Liver (tissue), 9 donors: ENCODE data around the gene IKZF3. TPM values are rescaled to one million over a fixed set of nuclear protein-coding genes. Genes with fewer than 3 reads are reported as not detected.
"Not testable (repeated sequence)": the region's sequence is repeated elsewhere in the genome, so short reads cannot be mapped to it uniquely, and the experiment has no call there.

ENCODE experiments used
- DNase-seq: peaks from one replicate; pipeline ENCODE4 v3.0.0-alpha.2; 2017; ENCODE audit warnings: low spot score
- H3K27ac ChIP-seq, 2 donors: one replicate each; pipeline ENCODE4 v1.7.0; 2013; ENCODE audit warnings: inconsistent platforms in 2 of 2, low read length in 2 of 2, control low read depth in 1 of 2, low read depth in 1 of 2, mild to moderate bottlenecking in 1 of 2
- H3K27me3 ChIP-seq, 4 donors: one replicate each; pipeline versions ENCODE4 v1.6.1 to v1.7.0; 2013; ENCODE audit warnings: low read length in 3 of 4, inconsistent platforms in 1 of 4, mild to moderate bottlenecking in 1 of 4, moderate library complexity in 1 of 4; ENCODE audit not compliant: control insufficient read depth in 4 of 4, insufficient read depth in 4 of 4
- H3K36me3 ChIP-seq, 4 donors: one replicate each; pipeline versions ENCODE4 v1.6.1 to v1.7.0; 2013; ENCODE audit warnings: low read length in 3 of 4, mild to moderate bottlenecking in 3 of 4, low read depth in 1 of 4, moderate library complexity in 1 of 4; ENCODE audit not compliant: control insufficient read depth in 4 of 4, insufficient read depth in 3 of 4
- H3K4me1 ChIP-seq, 4 donors: one replicate each; pipeline versions ENCODE4 v1.6.1 to v1.7.0; 2013; ENCODE audit warnings: low read length in 3 of 4, mild to moderate bottlenecking in 3 of 4, moderate library complexity in 1 of 4; ENCODE audit not compliant: control insufficient read depth in 4 of 4, insufficient read depth in 4 of 4
- H3K4me3 ChIP-seq, 3 donors: one replicate each; pipeline versions ENCODE4 v1.6.1 to v1.7.0; 2013; ENCODE audit warnings: low read length in 3 of 3, control low read depth in 1 of 3, low read depth in 1 of 3, mild to moderate bottlenecking in 1 of 3
- H3K9ac ChIP-seq, 2 donors: one replicate each; pipeline ENCODE4 v1.7.0; 2013; ENCODE audit warnings: low read length in 2 of 2, mild to moderate bottlenecking in 2 of 2, moderate library complexity in 2 of 2, control low read depth in 1 of 2, low read depth in 1 of 2
- H3K9me3 ChIP-seq, 4 donors: one replicate each; pipeline versions ENCODE4 v1.6.1 to v1.7.0; 2013; ENCODE audit warnings: low read length in 3 of 4; ENCODE audit not compliant: control insufficient read depth in 4 of 4
- ATF3 ChIP-seq: IDR thresholded peaks from 2 replicates; pipeline ENCODE4 v1.6.1; 2016; ENCODE audit warnings: antibody characterized with exemption
- CTCF ChIP-seq: fragments of 150-350 bp; IDR thresholded peaks from 2 replicates; pipeline ENCODE4 v1.5.1; 2017; ENCODE audit warnings: improper control_type of control experiment, low read depth, low read length; ENCODE audit not compliant: missing input control
- EGR1 ChIP-seq, 2 donors: IDR thresholded peaks; 2 replicates each; pipeline ENCODE4 v1.6.1; 2016 to 2018; ENCODE audit warnings: antibody characterized with exemption in 2 of 2, low read depth in 2 of 2
- FOXA2 ChIP-seq: IDR thresholded peaks from 2 replicates; pipeline ENCODE4 v1.6.1; 2016; ENCODE audit warnings: antibody characterized with exemption
- HNF4A ChIP-seq, 2 donors: conservative IDR thresholded peaks; 2 replicates each; pipeline ENCODE4 v1.6.1; 2016; ENCODE audit warnings: antibody characterized with exemption in 2 of 2, mild to moderate bottlenecking in 2 of 2
- RXRA ChIP-seq, 2 donors: IDR thresholded peaks; 2 replicates each; pipeline ENCODE4 v1.6.1; 2017 to 2018; ENCODE audit warnings: antibody characterized with exemption in 2 of 2, mild to moderate bottlenecking in 1 of 2
- TAF1 ChIP-seq: conservative IDR thresholded peaks from 2 replicates; pipeline ENCODE4 v1.6.1; 2016; ENCODE audit warnings: antibody characterized with exemption, mild to moderate bottlenecking
- WGBS: extraction: QIAGEN DNeasy Blood & Tissue Kit; methylation state at CpG from one replicate; pipeline ENCODE4 v1.1.7; 2013; 5-methylcytosine and 5-hydroxymethylcytosine counted together
- polyA plus RNA-seq, 2 donors: library from polyadenylated mRNA; stranded (reverse) in 1 of 2; unstranded in 1 of 2; fragments of 200-250 nt in 1 of 2; fragments of >200 nt in 1 of 2; fragmentation: Nextera tagmentation in 1 of 2; extraction: Ambion mirVana in 1 of 2; gene quantifications; one replicate each; pipeline versions ENCODE4 v1.2.1 to v1.2.3, GENCODE V29; 2013 to 2015
- total RNA-seq, 2 donors: library from RNA; depleted of rRNA; stranded (reverse); fragments of >200 nt; gene quantifications; one replicate each; pipeline ENCODE4 v1.2.3, GENCODE V29; 2014
- TF ChIP-seq, protein P1 (sequence below): IDR thresholded peaks from 2 replicates; pipeline ENCODE4 v1.6.1; 2016; ENCODE audit warnings: antibody characterized with exemption
- donor health status: healthy.
- donor health status: healthy.
- donor health status: healthy.
- donor health status: healthy.
- donor health status: healthy.

The IKZF3 gene
- total and polyA plus RNA-seq, 4 donors = 0.32 to 2.3 (median 0.83) TPM

- TF ChIP-seq, protein P1, sequence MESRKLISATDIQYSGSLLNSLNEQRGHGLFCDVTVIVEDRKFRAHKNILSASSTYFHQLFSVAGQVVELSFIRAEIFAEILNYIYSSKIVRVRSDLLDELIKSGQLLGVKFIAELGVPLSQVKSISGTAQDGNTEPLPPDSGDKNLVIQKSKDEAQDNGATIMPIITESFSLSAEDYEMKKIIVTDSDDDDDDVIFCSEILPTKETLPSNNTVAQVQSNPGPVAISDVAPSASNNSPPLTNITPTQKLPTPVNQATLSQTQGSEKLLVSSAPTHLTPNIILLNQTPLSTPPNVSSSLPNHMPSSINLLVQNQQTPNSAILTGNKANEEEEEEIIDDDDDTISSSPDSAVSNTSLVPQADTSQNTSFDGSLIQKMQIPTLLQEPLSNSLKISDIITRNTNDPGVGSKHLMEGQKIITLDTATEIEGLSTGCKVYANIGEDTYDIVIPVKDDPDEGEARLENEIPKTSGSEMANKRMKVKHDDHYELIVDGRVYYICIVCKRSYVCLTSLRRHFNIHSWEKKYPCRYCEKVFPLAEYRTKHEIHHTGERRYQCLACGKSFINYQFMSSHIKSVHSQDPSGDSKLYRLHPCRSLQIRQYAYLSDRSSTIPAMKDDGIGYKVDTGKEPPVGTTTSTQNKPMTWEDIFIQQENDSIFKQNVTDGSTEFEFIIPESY = no peak
- TF ChIP-seq ATF3 (no peak), TAF1 (no peak), FOXA2 (no peak)
Measured at GRCh38 chr17:39894681-39895376, 30.7 kb upstream of the IKZF3 start (continued).

DNA sequence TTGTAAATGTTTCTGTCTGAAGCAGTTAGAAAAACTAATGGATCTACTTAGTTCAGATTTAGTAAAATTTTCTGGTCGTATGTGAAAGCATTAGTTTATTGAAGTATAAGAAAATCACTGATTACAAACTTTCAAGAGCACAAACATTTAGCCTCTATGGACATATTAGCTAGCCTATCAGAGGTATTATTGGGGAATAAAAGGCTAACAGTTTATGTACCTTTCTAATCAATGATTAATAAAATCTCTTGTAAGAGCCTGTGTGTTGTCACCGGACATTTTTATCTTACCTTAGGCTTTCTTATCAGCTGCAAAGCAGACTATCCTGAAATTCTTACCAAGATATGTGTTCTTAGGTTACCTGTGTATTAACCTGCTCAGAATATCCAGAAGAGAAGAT lies 25.1 kb upstream of the IKZF3 start:
- H3K9ac ChIP-seq = no peak overlapping the region
- TF ChIP-seq RXRA (IDR thresholded peaks at IDR 0.05) (no peak), HNF4A (conservative IDR thresholded peaks at IDR 0.05) (peak in 1 of 2 donors; percentile 5)
- no peaks in the 10 kb centered on the region for H3K27me3 ChIP-seq
- no peaks in the 10 kb centered on the region for H3K9me3 ChIP-seq
- WGBS = 14% methylated on average over 2 of the region's 2 CpGs
- no peak overlapping the region for H3K4me3 ChIP-seq
- DNase-seq = no peak
- H3K36me3 ChIP-seq = no peaks in the 10 kb centered on the region
- peaks cover 0 to 6% (median 0%) of the 10 kb centered on the region in 4 donors for H3K4me1 ChIP-seq
- no peak overlapping the region for H3K27ac ChIP-seq

DNA sequence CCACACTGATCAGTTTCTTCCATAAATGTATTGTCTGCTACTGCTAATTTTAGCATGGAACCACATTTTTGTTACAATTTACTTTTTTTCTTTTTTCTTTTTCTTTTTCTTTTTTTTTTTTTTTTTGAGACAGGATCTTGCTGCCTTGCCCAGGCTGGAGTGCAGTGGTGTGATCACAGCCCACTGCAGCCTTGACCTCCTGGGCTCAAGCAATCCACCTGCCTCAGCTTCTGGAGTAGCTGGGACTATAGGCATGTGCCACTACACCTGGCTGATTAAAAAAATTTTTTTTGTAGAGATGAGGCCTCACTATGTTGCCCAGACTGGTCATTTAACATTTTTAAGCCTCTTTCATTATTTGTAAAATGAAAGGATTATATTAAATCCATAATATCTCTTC lies 23.0 kb upstream of the IKZF3 start:
- Histone ChIP-seq H3K36me3 (no peaks in the 10 kb centered on the region), H3K27ac (no peak overlapping the region), H3K9ac (no peak overlapping the region), H3K4me3 (no peak overlapping the region), H3K27me3 (no peaks in the 10 kb centered on the region), H3K9me3 (no peaks in the 10 kb centered on the region), H3K4me1 (peaks cover 0 to 6% (median 0%) of the 10 kb centered on the region in 4 donors)
- no peak for DNase-seq
- TF ChIP-seq CTCF (no peak), HNF4A (conservative IDR thresholded peaks at IDR 0.05) (no peak), EGR1 (IDR thresholded peaks at IDR 0.05; ENCODE audit: low read depth in 2 of 2) (no peak)
- TF ChIP-seq, protein P1 = no peak

DNA sequence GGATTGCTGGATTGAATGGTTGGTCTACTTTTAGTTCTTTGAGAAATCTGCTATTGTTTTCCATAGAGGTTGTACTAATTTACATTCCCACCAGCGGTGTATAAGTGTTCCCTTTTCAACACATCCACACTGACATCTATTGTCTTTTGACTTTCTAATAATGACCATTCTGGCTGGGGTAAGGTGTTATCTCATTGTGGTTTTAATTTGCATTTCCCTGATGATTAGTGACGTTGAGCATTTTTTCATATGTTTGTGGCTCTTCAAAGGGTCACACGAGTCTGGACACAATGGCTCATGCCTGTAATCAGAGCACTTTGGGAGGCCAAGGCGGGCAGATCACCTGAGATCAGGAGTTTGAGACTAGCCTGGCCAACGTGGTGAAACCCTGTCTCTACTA lies 22.0 kb upstream of the IKZF3 start:
- DNase-seq, H3K27ac ChIP-seq, H3K4me3 ChIP-seq, H3K9me3 ChIP-seq, H3K4me1 ChIP-seq, H3K36me3 ChIP-seq, H3K9ac ChIP-seq, H3K27me3 ChIP-seq: not testable (repeated sequence)
- 83% methylated on average over 5 of the region's 5 CpGs for WGBS
